ENCODE measurements around the gene CTNND2.

CTNND2 gene

GRCh38 chr5:11611011-11611410 is 293.2 kb downstream of the CTNND2 start:
- no peak for TF ChIP-seq CTCF (conservative IDR thresholded peaks at IDR 0.05; ENCODE audit: low read depth, low read length)
- DNase-seq (ENCODE audit: low read depth), result no peak

GRCh38 chr5:11609570-11610303 is 294.5 kb downstream of the CTNND2 start:
- no peak for TF ChIP-seq CTCF (conservative IDR thresholded peaks at IDR 0.05; ENCODE audit: low read depth, low read length)
- H3K4me3 ChIP-seq (ENCODE audit: low read depth, low read length), result no peak overlapping the region

More at GRCh38 chr5:11611011-11611410, 293.2 kb downstream of the CTNND2 start:
- H3K4me3 ChIP-seq (ENCODE audit: low read depth, low read length), result no peak overlapping the region

GRCh38 chr5:11608530-11608929 is 295.7 kb downstream of the CTNND2 start:
- TF ChIP-seq CTCF (conservative IDR thresholded peaks at IDR 0.05; ENCODE audit: low read depth, low read length), result no peak
- no peak for DNase-seq (ENCODE audit: low read depth)
- H3K4me3 ChIP-seq (ENCODE audit: low read depth, low read length), result no peak overlapping the region

More at GRCh38 chr5:11609570-11610303, 294.5 kb downstream of the CTNND2 start:
- no peak for DNase-seq (ENCODE audit: low read depth)

GRCh38 chr5:11607944-11608483 is 296.2 kb downstream of the CTNND2 start:
- no peak for TF ChIP-seq CTCF (conservative IDR thresholded peaks at IDR 0.05; ENCODE audit: low read depth, low read length)
- DNase-seq (ENCODE audit: low read depth), result no peak
- no peak overlapping the region for H3K4me3 ChIP-seq (ENCODE audit: low read depth, low read length)

GRCh38 chr5:11602298-11602697 is 301.9 kb downstream of the CTNND2 start:
- no peak for TF ChIP-seq CTCF (conservative IDR thresholded peaks at IDR 0.05; ENCODE audit: low read depth, low read length)
- DNase-seq (ENCODE audit: low read depth), result no peak
- H3K4me3 ChIP-seq (ENCODE audit: low read depth, low read length), result no peak overlapping the region

GRCh38 chr5:11599499-11599898 is 304.7 kb downstream of the CTNND2 start:
- no peak for TF ChIP-seq CTCF (conservative IDR thresholded peaks at IDR 0.05; ENCODE audit: low read depth, low read length)
- DNase-seq (ENCODE audit: low read depth), result no peak
- H3K4me3 ChIP-seq (ENCODE audit: low read depth, low read length), result no peak overlapping the region

GRCh38 chr5:11596657-11597071 is 307.6 kb downstream of the CTNND2 start:
- no peak for TF ChIP-seq CTCF (conservative IDR thresholded peaks at IDR 0.05; ENCODE audit: low read depth, low read length)
- no peak overlapping the region for H3K4me3 ChIP-seq (ENCODE audit: low read depth, low read length)
- no peak for DNase-seq (ENCODE audit: low read depth)
